ENCODE results near the gene SLC1A7.

The SLC1A7 gene

DNA sequence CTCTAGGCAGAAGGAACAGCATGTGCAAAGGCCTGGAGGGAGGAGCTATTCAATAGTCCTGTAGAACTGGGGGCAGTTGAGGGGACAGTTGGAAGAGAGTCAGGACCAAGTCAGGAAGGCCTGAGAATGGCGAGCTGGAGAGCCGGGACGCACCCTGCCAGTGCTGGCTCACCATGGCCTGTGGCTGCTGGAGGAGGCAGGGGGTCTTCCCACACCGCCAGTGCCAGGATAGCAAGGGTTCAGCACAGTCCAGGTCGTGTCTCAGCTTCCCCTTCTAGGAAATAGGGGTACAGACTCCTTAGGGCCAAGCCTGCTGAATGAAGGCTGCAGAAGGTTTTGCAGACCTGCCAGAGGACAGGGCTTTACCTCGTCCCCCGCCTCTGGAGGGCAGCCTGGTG, 73.2 kb downstream of the SLC1A7 start:
- TF ChIP-seq, protein P1, sequence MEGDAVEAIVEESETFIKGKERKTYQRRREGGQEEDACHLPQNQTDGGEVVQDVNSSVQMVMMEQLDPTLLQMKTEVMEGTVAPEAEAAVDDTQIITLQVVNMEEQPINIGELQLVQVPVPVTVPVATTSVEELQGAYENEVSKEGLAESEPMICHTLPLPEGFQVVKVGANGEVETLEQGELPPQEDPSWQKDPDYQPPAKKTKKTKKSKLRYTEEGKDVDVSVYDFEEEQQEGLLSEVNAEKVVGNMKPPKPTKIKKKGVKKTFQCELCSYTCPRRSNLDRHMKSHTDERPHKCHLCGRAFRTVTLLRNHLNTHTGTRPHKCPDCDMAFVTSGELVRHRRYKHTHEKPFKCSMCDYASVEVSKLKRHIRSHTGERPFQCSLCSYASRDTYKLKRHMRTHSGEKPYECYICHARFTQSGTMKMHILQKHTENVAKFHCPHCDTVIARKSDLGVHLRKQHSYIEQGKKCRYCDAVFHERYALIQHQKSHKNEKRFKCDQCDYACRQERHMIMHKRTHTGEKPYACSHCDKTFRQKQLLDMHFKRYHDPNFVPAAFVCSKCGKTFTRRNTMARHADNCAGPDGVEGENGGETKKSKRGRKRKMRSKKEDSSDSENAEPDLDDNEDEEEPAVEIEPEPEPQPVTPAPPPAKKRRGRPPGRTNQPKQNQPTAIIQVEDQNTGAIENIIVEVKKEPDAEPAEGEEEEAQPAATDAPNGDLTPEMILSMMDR (conservative IDR thresholded peaks at IDR 0.05; ENCODE audit: low read depth): no peak
- no peak for DNase-seq (ENCODE audit: low spot score)
- ChIA-PET POLR2A (ENCODE audit: low non-redundant PET) (no interaction called here), CTCF (interaction anchor here (0.7 kb wide), 2 partner anchors 9 to 10 kb away, joined by 3 read pairs; no protein-coding TSS in a partner anchor)
- H3K27ac ChIP-seq: no peak overlapping the region

DNA sequence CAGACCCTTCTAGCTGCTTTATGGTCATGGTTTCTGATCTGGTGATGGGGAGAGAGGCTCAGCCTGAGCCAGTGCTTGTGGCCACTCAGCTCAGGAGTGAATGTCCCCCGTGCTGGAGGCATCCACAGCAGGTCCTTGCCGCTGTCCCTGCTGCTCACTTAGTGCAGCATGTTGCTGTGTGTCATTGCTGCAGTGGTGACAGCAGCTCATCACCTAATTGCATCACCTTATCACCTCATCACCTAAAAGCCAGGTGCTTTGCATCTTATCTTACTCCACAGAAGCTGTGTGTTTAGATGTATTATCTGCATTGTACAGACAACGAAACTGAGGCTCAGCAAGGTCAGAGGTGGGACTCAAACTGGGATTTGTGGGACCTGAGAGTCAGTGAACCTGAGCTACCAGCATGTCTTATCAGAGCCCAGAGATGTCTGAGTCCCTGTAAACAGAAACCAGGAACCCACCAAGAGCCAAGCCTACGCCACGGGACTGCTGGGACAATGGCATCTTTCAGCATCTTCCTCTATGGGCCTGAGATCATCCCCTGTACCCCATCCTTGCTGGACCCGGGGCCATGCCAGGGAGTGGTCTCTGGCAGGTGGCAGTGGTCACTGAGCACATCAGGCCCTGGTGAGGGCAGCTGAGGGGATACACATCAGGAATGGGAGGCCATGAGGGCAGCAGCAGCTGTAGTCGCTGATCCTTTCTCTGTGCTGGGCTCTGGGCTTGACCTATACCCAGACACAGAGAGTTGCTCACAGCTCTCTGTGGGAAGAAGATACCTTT, 73.9 kb downstream of the SLC1A7 start:
- TF ChIP-seq, protein P1 (conservative IDR thresholded peaks at IDR 0.05; ENCODE audit: low read depth): no peak
- ChIA-PET CTCF (interaction anchor here (0.6 to 0.8 kb wide), 3 partner anchors 9 to 236 kb away, joined by 3 read pairs; no protein-coding TSS in a partner anchor), POLR2A (ENCODE audit: low non-redundant PET) (interaction anchor here (0.5 kb wide), 1 partner anchor 777 kb away, joined by 4 read pairs; no protein-coding TSS in a partner anchor)
- no peak overlapping the region for H3K27ac ChIP-seq
- no peak for DNase-seq (ENCODE audit: low spot score)

DNA sequence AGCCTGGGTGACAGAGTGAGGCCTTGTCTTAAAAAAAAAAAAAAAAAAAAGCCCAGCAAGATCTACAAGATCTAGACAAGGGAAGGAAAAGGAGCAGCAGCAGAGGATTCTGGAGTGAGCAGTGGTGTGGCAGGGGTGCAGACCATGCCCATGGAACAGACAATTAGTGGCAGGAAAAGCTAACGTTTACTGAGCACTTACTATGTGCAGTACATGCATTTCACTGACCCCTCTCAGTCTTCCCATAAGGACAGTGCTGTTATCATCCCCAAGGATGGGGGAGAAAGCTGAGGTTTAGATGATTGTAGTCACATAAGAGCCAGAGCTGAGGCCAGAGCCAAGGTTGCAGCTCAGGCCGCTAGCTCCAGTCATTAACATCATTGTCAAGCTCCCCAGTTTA, 74.6 kb downstream of the SLC1A7 start:
- ChIA-PET CTCF (interaction anchor here (0.6 to 0.8 kb wide), 2 partner anchors 8 to 235 kb away, joined by 3 read pairs; no protein-coding TSS in a partner anchor), POLR2A (ENCODE audit: low non-redundant PET) (no interaction called here)
- no peak overlapping the region for H3K27ac ChIP-seq
- DNase-seq (ENCODE audit: low spot score): no peak
- TF ChIP-seq, protein P1 (conservative IDR thresholded peaks at IDR 0.05; ENCODE audit: low read depth): no peak

DNA sequence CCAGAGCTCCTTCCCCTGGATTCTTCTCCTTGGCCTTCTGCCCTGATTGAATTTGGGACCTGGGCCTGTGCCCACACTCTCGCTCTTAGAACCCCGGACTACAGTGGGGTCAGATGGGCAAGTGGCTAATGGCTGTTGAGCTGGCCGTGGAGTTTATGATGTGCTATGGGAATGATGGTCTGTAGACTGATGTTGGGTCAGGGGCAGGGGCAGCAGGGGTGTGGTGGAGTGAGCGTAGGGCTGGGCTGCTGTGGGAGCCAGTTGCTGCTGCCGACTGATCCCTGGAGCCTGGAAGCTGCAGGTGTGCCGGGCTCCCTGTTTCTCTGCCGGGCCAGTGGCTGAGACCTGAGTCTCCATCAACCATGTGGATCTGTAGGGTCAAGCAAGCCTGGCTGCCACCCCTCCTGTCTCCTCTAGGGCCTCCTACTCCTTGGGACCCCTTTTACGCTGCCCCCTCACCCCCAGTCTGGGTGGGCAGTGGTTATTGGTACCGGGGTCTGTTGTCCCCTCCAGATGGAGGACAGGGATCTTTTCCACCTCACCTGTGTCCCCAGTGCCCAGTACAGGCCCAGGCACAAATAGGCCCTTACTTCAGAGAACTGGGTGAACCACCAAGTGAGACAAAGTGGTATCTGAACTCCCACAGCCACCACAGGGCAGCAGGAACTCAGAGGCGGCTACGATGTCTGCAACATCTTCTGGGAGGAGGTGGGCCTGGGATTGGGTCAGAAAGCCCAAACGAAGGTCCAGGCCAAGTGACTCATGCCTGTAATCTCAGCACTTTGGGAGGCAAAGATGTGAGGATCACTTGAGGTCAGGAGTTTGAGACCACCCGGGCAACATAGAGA, 75.3 kb downstream of the SLC1A7 start:
- H3K27ac ChIP-seq: no peak overlapping the region
- ChIA-PET POLR2A (ENCODE audit: low non-redundant PET) (no interaction called here), CTCF (interaction anchor here (0.8 kb wide), 1 partner anchor 8 kb away, joined by 3 read pairs; no protein-coding TSS in a partner anchor)
- TF ChIP-seq, protein P1 (conservative IDR thresholded peaks at IDR 0.05; ENCODE audit: low read depth): no peak
- no peak for DNase-seq (ENCODE audit: low spot score)

DNA sequence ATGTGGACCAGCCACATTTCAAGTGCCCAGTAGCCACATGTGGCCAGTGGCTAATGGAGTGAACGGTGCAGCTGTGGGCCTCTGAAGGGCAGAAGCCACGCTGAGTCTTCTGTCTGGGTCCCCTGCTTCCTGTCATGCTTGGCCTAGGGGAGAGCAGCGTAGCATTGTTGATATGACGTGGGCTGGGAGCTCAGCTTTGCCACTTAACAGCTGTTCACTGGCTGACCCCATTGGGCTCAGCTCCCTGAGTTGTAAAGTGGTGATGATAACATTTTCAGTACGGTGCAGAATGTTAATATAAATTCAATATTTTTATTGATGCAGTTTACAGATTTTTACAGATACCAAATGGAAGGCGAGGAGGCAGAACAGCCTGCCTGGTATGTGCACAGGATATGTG, 76.0 kb downstream of the SLC1A7 start:
- ChIA-PET POLR2A (ENCODE audit: low non-redundant PET) (no interaction called here), CTCF (no interaction called here)
- DNase-seq (ENCODE audit: low spot score): no peak
- no peak overlapping the region for H3K27ac ChIP-seq
- TF ChIP-seq, protein P1 (conservative IDR thresholded peaks at IDR 0.05; ENCODE audit: low read depth): no peak

DNA sequence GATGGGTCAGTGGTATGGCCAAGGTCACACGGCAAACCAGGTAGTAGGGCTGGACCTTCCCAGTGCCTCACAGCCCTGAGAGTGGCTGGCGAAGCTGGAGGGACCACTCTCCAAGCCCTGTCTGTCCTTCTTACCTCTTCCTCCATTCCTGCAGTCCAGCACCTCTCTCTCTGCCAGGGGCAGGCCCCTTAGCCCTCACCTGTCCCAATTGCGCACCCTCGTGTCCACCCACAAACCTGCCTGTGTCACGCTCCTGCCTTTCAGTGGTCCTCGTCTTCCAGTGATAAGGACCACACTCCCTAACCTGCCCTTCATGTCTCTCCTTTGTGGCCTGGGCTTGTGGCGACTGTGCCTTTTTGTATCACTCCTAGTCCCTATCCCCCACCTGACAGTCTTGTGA, 77.0 kb downstream of the SLC1A7 start:
- ChIA-PET POLR2A (ENCODE audit: low non-redundant PET) (no interaction called here), CTCF (no interaction called here)
- H3K27ac ChIP-seq: no peak overlapping the region
- no peak for DNase-seq (ENCODE audit: low spot score)
- TF ChIP-seq, protein P1 (conservative IDR thresholded peaks at IDR 0.05; ENCODE audit: low read depth): no peak

Data from RWPE1 (cell line).